Astrocyte of the hippocampus (primary cell): Measurements from ENCODE around the gene NDUFA7.
A peak's percentile ranks its signal among the peaks of the same experiment; 100 is the strongest.
"Not testable (repeated sequence)": the region's sequence is repeated elsewhere in the genome, so short reads cannot be mapped to it uniquely, and the experiment has no call there.

Experiments
- DNase-seq: peaks from one replicate; pipeline ENCODE4 v3.0.0; 2011; ENCODE audit warnings: low read depth, low spot score

NDUFA7 gene

DNA sequence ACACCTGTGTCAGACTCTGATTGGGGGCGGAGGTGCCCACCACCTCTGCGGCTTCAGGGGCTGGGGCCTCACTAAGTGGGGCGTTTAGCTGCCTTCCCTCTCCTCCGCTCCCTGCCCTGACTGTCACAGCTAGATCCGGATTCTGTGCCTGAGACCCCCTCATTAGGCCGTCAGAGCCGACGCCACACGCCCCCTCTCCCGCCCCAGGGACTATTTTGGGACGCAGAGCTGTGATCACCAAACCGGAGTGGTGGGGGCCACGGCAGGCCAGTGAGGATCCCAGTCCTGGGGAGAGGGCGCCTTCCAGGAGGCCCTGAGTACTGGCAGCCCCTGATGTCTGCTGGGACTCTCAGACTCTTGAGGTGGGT is 21.1 kb upstream of the NDUFA7 start:
- no peak for DNase-seq

DNA sequence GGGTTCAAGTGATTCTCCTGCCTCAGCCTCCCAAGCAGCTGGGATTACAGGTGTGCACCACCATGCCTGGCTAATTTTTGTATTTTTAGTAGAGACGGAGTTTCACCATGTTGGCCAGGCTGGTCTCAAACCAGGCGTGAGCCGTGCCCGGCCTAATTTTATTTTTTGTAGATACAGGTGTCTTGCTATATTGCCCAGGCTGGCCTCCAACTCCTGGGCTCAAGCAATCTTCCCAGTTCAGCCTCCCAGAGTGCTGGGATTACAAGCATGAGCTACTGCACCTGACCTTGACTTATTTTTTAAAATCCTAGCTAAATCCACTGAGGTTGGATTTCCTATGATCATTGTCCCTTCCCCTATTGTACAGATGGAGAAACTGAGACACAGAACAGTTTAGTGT is 20.3 kb upstream of the NDUFA7 start:
- not testable (repeated sequence) for DNase-seq

DNA sequence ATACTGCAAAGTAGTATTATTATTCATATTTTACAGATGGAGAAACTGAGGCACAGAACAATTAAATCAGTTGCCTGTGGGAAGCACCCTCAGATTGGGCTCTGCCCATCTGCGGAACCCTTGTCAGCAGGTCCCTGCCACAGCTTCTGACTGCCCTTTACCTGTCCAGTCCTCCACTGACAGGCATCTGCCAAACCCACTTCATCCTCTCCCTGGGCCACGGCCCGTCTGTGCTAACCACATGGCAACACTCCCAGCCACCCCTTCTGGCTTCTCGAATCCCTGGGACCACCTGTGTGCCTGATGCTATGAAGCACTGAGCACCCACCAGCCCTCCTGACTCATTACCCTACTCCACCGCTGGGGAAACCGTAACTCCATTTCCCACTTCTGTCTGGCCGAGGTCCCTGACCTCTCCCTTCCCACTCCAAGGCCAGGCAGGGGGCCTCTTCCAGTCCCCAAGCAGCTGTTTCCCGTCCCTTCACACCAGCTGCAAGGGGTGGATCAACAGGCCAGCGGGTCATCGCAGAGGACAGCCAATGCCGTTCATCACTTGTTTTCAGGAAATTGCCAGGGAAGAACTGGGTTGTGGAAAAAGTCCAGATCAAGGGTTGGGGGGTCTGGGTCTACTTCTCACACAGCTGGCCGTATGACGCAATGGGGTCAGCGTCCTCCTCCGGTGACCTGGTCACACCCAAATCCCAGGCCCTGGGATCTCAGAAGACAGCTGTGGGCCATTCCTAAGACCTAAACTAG is 19.3 kb upstream of the NDUFA7 start:
- no peak for DNase-seq

DNA sequence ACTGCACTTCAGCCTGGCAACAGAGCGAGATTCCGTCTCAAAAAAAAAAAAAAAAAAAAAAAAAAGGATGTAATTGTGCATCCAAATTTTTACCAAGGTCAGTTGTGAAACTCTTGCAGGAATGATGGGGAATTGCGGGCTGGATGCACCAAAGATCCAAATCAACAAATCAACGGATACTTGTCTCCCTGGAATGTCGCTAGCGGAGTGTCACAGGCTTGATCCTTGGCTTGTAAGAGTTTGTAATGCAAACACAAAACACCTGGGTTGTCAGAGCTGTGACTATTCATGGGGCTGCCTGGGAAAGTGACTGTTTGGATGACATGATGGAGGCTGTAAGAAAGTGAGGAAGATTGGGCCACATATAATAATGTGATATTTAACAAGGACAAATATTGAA is 17.7 kb upstream of the NDUFA7 start:
- DNase-seq, result no peak

GRCh38 chr19:8337728-8338127 is 16.6 kb upstream of the NDUFA7 start:
- DNase-seq, result no peak

GRCh38 chr19:8336660-8337059 is 15.5 kb upstream of the NDUFA7 start:
- no peak for DNase-seq

- DNase-seq, result no peak
These were observed 14.9 kb upstream of the NDUFA7 start for GRCh38 chr19:8336072-8336569.

- no peak for DNase-seq
These were observed 14.3 kb upstream of the NDUFA7 start for GRCh38 chr19:8335343-8336071.

GRCh38 chr19:8334458-8335342 is 13.5 kb upstream of the NDUFA7 start:
- DNase-seq, result peak; percentile 86

DNA sequence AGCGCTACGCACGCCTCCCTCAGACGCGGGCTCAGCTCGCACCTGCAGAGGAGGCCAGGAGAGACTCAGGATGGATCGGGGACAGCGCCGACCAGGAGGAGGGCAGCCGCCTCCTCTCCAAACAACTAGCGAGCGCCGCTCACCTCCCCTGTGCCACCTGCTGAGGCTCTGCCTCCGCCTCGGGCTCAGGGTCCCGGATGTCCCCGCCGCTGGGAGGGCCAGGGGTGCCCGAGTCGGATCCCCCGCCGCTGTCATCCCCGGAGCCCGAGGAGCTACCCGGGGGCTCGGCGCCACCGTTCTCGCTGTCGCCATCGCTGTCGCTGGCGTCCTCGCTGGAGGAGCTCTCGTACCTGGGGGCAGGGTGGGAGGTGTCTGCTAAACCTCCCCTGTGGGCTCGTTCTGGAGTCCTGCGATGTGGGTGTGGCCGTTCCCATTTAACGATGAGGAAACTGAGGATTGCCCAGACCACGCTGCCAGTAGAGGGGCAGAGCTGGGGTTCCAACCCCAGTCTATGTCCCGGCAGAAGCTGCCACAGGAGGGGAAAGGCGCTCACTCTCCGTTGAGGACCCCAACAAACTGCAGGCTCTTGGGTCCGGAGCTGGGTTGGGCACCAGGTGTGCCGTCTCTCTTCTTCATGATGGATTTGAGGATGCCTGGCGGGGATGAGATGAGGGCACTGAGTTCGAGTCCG is 12.7 kb upstream of the NDUFA7 start:
- DNase-seq, result no peak

DNA sequence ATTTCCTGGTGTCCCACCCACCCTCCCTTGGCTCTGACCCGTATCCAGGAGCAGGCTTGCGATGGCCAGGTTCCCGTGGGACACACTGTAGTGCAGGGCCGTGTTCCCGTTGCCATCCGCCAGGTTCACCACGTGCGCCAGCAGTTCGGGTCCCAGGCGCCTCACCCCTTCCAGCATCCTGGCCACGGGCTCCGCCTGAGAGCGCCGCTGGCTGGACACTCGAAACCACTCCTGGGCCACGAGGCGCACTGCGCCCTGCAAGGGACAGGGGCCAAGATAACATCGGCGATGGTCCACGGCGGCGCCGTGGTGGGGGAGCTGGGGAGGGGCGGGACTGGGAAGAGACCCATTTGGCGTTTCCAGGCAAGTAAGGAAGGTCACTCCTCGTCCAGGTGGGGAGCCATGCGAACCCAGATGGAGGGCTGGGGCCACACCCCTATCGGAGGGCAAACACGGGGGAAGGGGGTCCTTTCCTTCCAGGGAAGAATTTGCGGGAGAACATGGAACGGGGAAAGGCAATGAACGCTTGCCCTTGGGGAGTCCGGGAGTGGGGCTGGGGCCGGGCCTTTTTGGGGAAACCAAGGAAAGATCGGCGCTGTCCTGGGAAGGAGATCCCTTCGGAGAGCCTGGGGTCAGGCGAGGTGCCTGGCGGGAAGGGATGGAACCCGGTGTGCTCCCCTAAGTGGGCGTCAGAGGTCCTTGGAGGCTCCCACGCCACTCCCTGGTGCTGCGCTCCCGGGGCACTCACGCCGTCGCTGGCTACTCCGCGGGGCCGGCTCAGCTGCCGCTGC is 12.0 kb upstream of the NDUFA7 start:
- DNase-seq, result no peak

DNA sequence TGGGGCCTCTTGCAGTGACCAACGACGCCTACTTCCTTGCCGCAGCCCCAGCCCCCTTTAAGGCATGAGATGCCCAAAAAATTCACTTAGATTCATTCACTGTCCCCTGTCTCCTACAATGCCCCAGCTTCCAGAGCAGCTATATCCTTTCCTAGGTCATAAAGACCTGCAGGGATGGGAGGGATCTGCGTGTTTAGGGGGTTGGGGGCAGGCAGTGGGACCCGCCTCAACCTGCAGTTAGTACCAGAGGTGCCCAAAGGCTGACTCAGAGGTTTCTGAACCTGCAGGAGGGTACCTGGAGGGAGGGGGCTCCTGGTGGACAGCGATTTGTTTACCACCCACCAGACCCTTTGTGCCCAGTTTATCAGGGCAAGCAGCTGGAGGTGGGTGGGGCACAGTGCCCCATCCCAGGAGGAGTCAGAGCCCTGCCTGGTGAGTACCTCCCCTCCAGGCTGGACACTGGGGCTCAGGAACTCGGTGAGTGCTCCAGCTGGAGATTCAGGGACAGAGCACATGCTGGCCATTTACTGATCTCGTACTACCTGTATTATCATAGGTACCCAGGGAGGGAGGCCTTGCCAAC is 10.2 kb upstream of the NDUFA7 start:
- no peak for DNase-seq

GRCh38 chr19:8329996-8330395 is 8.8 kb upstream of the NDUFA7 start:
- DNase-seq, result no peak

GRCh38 chr19:8325454-8325853 is 4.3 kb upstream of the NDUFA7 start:
- DNase-seq, result no peak

DNA sequence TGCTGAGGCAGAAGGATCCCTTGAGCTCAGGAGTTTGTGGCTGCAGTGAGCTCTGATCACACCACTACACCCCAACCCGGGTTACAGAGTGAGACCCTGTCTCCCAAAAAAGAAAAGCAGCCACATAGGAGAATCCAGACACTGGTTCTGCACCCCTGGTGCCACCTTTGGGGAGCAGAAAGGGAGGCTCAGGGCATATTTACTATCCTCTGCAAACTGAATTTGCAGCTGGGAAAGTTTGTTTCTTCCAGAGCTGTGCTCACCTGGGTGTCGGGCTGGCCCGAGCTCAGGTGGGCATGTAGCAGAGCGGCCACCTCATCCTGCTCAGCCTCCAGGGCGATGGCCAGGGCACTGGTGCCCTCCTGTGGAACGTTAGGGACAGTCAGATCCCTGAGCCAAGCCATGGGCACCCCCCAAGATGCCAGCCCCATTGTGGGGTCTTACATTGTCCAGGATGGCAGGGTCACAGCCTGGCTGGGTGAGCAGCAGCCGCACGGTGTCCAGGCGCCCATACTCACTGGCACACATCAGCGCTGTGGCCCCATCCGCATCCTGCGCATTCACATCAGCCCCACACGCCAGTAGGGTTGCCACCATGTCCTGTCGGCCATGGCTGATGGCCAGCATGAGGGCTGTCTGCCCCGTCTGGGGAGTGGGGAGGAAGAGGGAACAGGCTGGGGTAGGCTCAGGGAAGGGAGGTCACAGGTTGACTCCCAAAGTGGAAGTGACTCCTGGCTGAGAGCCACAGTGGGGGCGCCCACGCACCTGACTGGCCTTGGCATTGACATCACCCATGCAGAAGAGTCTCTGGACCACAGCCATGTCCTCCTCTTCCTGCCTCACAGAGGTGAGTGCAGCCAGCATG is 3.2 kb upstream of the NDUFA7 start:
- no peak for DNase-seq

GRCh38 chr19:8323781-8324185 is 2.6 kb upstream of the NDUFA7 start:
- DNase-seq, result no peak

DNA sequence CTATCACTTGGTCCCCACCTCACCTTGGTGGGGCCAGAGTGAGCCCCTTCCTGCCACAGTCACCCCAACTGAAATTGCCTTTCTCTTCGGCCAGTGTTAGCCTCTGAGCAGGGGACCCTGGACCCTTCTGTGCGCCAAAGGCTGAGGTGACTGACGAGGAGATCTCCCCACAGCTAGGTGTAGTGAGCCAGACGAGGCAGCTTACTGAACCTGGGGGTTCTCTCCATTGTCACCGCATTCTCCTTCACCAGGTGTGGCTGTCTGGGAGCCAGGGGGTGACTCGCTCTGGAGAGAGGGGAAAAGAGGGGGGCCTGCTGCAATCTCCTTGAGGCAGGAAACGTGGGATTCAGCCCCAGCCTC is 1.4 kb upstream of the NDUFA7 start:
- DNase-seq, result no peak

DNA sequence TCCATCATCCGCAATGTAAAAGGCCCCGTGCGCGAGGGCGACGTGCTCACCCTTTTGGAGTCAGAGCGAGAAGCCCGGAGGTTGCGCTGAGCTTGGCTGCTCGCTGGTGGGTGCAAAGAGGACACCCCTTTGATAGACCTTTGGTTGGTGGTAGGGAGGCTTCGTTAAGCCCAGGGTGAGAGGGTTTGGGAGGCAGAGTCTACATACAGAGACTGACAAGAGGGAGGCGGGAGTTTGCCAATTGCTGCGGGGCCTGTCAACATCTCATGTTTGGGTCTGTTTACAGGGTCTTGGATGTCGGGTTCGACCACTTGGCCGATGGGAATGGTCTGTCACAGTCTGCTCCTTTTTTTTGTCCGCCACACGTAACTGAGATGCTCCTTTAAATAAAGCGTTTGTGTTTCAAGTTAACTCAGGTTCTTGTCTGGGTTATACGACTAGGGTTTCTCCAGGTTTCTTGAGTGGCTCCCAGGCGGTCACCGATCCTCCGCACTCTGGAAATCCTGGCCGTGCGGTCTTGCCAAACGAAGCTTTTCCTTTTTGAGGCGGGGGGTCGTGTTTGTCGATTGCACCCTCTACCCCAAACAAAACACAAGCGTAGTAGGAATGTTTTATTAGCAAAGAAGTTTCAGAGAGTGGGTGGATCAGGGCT is 937 bp upstream of the NDUFA7 start:
- DNase-seq, result no peak

GRCh38 chr19:8320564-8321066 is 560 bp downstream of the NDUFA7 start:
- DNase-seq, result peak; percentile 36
